HCT116 (cell line): ENCODE measurements around the gene ANO9. TPM values are rescaled to one million over a fixed set of nuclear protein-coding genes. Genes with fewer than 3 reads are reported as not detected.

Experiments used
- ATAC-seq: fragments of 200-7000 bp; cut with Tn5 transposase; 2 replicates; pipeline ENCODE4 v1.9.1; 2020; ENCODE audit warnings: mild to moderate bottlenecking, moderate library complexity
- BruUV-seq: library from RNA; stranded (reverse); fragments of 400-500 nt; replicated peaks from 2 replicates; lab custom pipeline; 2021; lab: Mats Ljungman, UMichigan
- CTCF ChIA-PET: fragments of 300-600 bp; sonication (Branson Sonifier 250); formaldehyde crosslinking; loops from one replicate; lab custom pipeline; 2021; ENCODE audit warnings: antibody characterized with exemption; lab: Charles Lee
- POLR2A ChIA-PET: fragments of 300-600, 350-600 bp; sonication (Branson Sonifier 250); formaldehyde crosslinking; loops from one replicate; lab custom pipeline; 2021; ENCODE audit warnings: antibody characterized with exemption; lab: Charles Lee
- RAD21 ChIA-PET, 2 experiments: fragments of 300-600 bp; sonication (Branson Sonifier 250); formaldehyde crosslinking; loops; one replicate each; lab custom pipeline; 2023; ENCODE audit warnings: low total read pairs in 2 of 2; ENCODE audit not compliant: uncharacterized antibody in 2 of 2, unreplicated experiment in 2 of 2, low non-redundant PET in 1 of 2; lab: Charles Lee
- DNase-seq: peaks from one replicate; pipeline ENCODE4 v3.0.0-alpha.2; 2010; ENCODE audit warnings: low read depth, low spot score
- H2AFZ ChIP-seq: fragments of 200-600 bp; shearing (Covaris generic), sonication (generic); 2 replicates; pipeline ENCODE4 v1.6.1; 2017; ENCODE audit warnings: low read depth, mixed run types, mixed read lengths, antibody characterized with exemption, low read length; ENCODE audit not compliant: poor library complexity, severe bottlenecking
- H3K27ac ChIP-seq: 2 replicates; pipeline ENCODE4 v1.5.1; 2012; ENCODE audit warnings: low read depth, low read length
- H3K27me3 ChIP-seq: fragments of 200-600 bp; sonication (generic); 2 replicates; pipeline ENCODE4 v1.6.1; 2016; ENCODE audit warnings: mixed run types, low read length, mixed read lengths; ENCODE audit not compliant: insufficient read depth
- H3K36me3 ChIP-seq, 2 experiments: fragments of 200-500 bp in 1 of 2; fragments of 200-600 bp in 1 of 2; sonication (Bioruptor generic) in 1 of 2; sonication (generic) in 1 of 2; 2 replicates each; pipeline versions ENCODE4 v1.5.1 to v1.6.1; 2014 to 2016; ENCODE audit warnings: low read length in 2 of 2, inconsistent platforms in 1 of 2, mixed read lengths in 1 of 2, mixed run types in 1 of 2; ENCODE audit not compliant: insufficient read depth in 2 of 2, control insufficient read depth in 1 of 2
- H3K4me1 ChIP-seq, 2 experiments: fragments of 200-600 bp in 1 of 2; sonication (generic) in 1 of 2; 2 replicates each; pipeline versions ENCODE4 v1.5.1 to v1.6.1; 2012 to 2017; ENCODE audit warnings: low read length in 2 of 2, inconsistent platforms in 1 of 2, mild to moderate bottlenecking in 1 of 2, mixed read lengths in 1 of 2, mixed run types in 1 of 2, moderate library complexity in 1 of 2; ENCODE audit not compliant: insufficient read depth in 2 of 2, control insufficient read depth in 1 of 2
- H3K4me2 ChIP-seq: fragments of 200-600 bp; sonication (generic); 2 replicates; pipeline ENCODE4 v1.6.1; 2017; ENCODE audit warnings: mixed run types, low read length, mixed read lengths
- H3K4me3 ChIP-seq, 2 experiments: fragments of 200-600 bp in 1 of 2; sonication (generic) in 1 of 2; replicated peaks in 1 of 2; 2 replicates each; pipeline ENCODE4 v1.5.1; 2011 to 2016; ENCODE audit warnings: low read length in 2 of 2, control low read depth in 1 of 2, low read depth in 1 of 2, mild to moderate bottlenecking in 1 of 2, mixed read lengths in 1 of 2, mixed run types in 1 of 2
- H3K79me2 ChIP-seq: fragments of 200-600 bp; sonication (generic); 2 replicates; pipeline ENCODE4 v1.6.1; 2017; ENCODE audit warnings: mild to moderate bottlenecking, mixed run types, low read length, moderate library complexity, mixed read lengths; ENCODE audit not compliant: insufficient read depth
- H3K9ac ChIP-seq: fragments of 200-600 bp; sonication (generic); 2 replicates; pipeline ENCODE4 v1.6.1; 2016; ENCODE audit warnings: low read length, mixed read lengths
- H3K9me2 ChIP-seq: fragments of 200-600 bp; sonication (generic), shearing (Covaris generic); 2 replicates; pipeline ENCODE4 v1.6.1; 2017; ENCODE audit warnings: mixed run types, mild to moderate bottlenecking, moderate library complexity; ENCODE audit not compliant: insufficient read depth
- H3K9me3 ChIP-seq, 2 experiments: fragments of 200-500 bp in 1 of 2; fragments of 200-600 bp in 1 of 2; sonication (Bioruptor generic) in 1 of 2; sonication (generic) in 1 of 2; 2 replicates each; pipeline ENCODE4 v1.6.1; 2014 to 2017; ENCODE audit warnings: low read length in 2 of 2, mixed read lengths in 2 of 2, inconsistent platforms in 1 of 2, low read depth in 1 of 2, mild to moderate bottlenecking in 1 of 2, mixed run types in 1 of 2, moderate library complexity in 1 of 2; ENCODE audit not compliant: control insufficient read depth in 1 of 2, insufficient read depth in 1 of 2
- H4K20me1 ChIP-seq: fragments of 200-600 bp; sonication (generic), shearing (Covaris generic); 2 replicates; pipeline ENCODE4 v1.6.1; 2017; ENCODE audit warnings: mixed run types, mild to moderate bottlenecking, moderate library complexity; ENCODE audit not compliant: insufficient read depth
- ELF1 ChIP-seq: IDR thresholded peaks from 2 replicates; pipeline ENCODE4 v1.6.1; 2012; ENCODE audit warnings: low read depth, borderline replicate concordance
- POLR2A ChIP-seq: IDR thresholded peaks from 2 replicates; pipeline ENCODE4 v1.7.0; 2011; ENCODE audit warnings: borderline replicate concordance; ENCODE audit not compliant: insufficient read depth, insufficient read length; ENCODE audit errors: extremely low read depth
- POLR2AphosphoS5 ChIP-seq: IDR thresholded peaks from 2 replicates; pipeline ENCODE4 v1.6.1; 2011; ENCODE audit warnings: mild to moderate bottlenecking, low read depth, low read length, moderate library complexity
- ZFX ChIP-seq: fragments of 450-650 bp; IDR thresholded peaks from 2 replicates; pipeline ENCODE4 v1.6.1; 2017
- intact Hi-C: fragments of 100-400 bp; cut with micrococcal nuclease; formaldehyde crosslinking; loops from 2 replicates; pipeline ENCODE4 v1.10.0; 2022
- total RNA-seq: library from RNA; stranded (reverse); gene quantifications from one replicate; pipeline ENCODE4 v1.2.1, GENCODE V29; 2021; ENCODE audit not compliant: unreplicated experiment
- TF ChIP-seq, protein P1 (sequence below), 3 experiments: fragments of 200-600 bp in 1 of 3; sonication (generic) in 1 of 3; IDR thresholded peaks in 2 of 3; conservative IDR thresholded peaks in 1 of 3; 2 replicates each; pipeline ENCODE4 v1.5.1; 2012 to 2017; ENCODE audit warnings: low read depth in 2 of 3, low read length in 2 of 3, antibody characterized with exemption in 1 of 3, borderline replicate concordance in 1 of 3, control low read depth in 1 of 3, mild to moderate bottlenecking in 1 of 3, mixed read lengths in 1 of 3, mixed run types in 1 of 3, moderate library complexity in 1 of 3; ENCODE audit not compliant: insufficient read depth in 1 of 3

ANO9 gene
- total RNA-seq, 1 experiment from 2014 or later: 70.3 TPM

DNA sequence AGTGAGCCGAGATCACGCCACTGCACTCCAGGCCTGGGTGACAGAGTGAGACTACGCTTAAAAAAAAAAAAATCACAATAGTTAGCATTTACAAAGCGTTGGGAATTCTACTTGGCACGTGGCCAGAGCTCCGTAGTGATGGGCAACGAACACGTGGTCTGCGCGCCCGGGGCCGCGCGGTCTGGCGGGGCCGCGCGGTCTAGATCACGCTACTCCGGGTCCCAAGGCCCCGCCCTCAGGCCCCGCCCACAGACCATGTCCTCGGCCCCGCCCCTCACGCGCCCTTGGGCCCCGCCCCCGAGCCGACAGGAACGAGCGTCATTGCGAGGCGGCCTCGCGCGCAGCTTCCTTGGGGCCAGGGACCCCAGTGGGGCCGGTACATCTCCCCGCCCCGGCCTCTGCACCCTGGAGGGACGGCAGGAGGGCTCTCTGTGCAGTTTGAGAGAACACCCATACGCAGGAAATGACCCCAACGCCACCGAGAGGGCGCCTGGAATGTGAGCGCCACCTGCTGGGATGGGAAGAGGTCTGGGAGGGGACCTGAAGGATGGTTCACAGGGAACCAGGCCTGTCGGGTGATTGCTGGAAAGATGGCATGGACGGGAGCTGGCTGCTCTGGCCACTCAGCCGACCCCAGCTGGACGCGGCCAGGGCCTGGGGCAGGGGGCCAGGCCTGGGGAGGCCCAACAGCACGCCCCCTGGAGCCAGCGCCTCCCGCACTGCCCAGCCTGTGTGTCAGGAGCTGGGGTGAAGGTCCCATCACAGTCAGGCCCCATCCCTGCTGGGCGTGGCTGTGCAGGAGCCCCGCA is 6.3 kb upstream of the ANO9 start:
- TSS peak; percentile 33 for BruUV-seq
- H3K4me1 ChIP-seq: peaks cover 25 to 47% of the 10 kb centered on the region in 2 experiments
- ChIA-PET CTCF (interaction anchor here (0.6 to 3.0 kb wide), 12 partner anchors 8 to 235 kb away, joined by 3 to 31 read pairs (median 4); partner anchors contain the start of gene PHRF1), RAD21 (interaction anchor here (0.6 to 1.6 kb wide), 3 partner anchors 33 to 41 kb away, joined by 3 to 7 read pairs (median 4); partner anchors contain the start of gene SIGIRR (in 1 of the 2)), POLR2A (interaction anchor here (0.9 to 2.4 kb wide), 5 partner anchors 8 to 241 kb away, joined by 3 to 10 read pairs (median 4); partner anchors contain the start of genes BET1L and RIC8A)
- H2AFZ ChIP-seq: no peak overlapping the region
- ATAC-seq (peak; percentile 70), DNase-seq (peak; percentile 80)
- H3K9me3 ChIP-seq: no peaks in the 10 kb centered on the region
- H3K36me3 ChIP-seq: peaks cover 3 to 8% of the 10 kb centered on the region in 2 experiments; a peak in 2 of 4 replicates
- no peaks in the 10 kb centered on the region for H4K20me1 ChIP-seq
- no peak for TF ChIP-seq ELF1
- TF ChIP-seq ZFX: peak; percentile 70; the same call in 1 of the 2 replicates
- peak; percentile 6 for TF ChIP-seq POLR2A
- TF ChIP-seq, protein P1, sequence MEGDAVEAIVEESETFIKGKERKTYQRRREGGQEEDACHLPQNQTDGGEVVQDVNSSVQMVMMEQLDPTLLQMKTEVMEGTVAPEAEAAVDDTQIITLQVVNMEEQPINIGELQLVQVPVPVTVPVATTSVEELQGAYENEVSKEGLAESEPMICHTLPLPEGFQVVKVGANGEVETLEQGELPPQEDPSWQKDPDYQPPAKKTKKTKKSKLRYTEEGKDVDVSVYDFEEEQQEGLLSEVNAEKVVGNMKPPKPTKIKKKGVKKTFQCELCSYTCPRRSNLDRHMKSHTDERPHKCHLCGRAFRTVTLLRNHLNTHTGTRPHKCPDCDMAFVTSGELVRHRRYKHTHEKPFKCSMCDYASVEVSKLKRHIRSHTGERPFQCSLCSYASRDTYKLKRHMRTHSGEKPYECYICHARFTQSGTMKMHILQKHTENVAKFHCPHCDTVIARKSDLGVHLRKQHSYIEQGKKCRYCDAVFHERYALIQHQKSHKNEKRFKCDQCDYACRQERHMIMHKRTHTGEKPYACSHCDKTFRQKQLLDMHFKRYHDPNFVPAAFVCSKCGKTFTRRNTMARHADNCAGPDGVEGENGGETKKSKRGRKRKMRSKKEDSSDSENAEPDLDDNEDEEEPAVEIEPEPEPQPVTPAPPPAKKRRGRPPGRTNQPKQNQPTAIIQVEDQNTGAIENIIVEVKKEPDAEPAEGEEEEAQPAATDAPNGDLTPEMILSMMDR (IDR thresholded peaks at IDR 0.05 in 2 of 3, conservative IDR thresholded peaks at IDR 0.05 in 1 of 3; ENCODE audit: borderline replicate concordance in 1 of 3, insufficient read depth in 1 of 3, low read depth in 2 of 3, low read length in 2 of 3): peak in 2 of 3 experiments; percentile 86 to 89; a peak in 4 of 6 replicates
- peak; percentile 73 for TF ChIP-seq POLR2AphosphoS5
- H3K27ac ChIP-seq: peak overlapping the region; percentile 98
- intact Hi-C loops: loop anchor here (1.0 to 5.0 kb wide), 4 partner anchors 41 to 143 kb away; partner anchors contain the start of genes PKP3 and RNH1
- peaks cover 40% of the 10 kb centered on the region for H3K79me2 ChIP-seq
- peak overlapping the region; percentile 82 to 86 for H3K4me3 ChIP-seq
- no peaks in the 10 kb centered on the region for H3K27me3 ChIP-seq
- peak overlapping the region; percentile 88 for H3K9ac ChIP-seq
- peak overlapping the region; percentile 85 for H3K4me2 ChIP-seq
- no peaks in the 10 kb centered on the region for H3K9me2 ChIP-seq
